DND-41 (cell line): ENCODE results near the gene SEPTIN3.

Experiments used
- CTCF ChIP-seq: IDR thresholded peaks from 2 replicates; pipeline ENCODE4 v1.5.1; 2012; ENCODE audit warnings: borderline replicate concordance, low read length, moderate library complexity, mild to moderate bottlenecking; ENCODE audit not compliant: poor library complexity, severe bottlenecking; ENCODE audit errors: extremely low read depth
- EZH2 ChIP-seq: IDR thresholded peaks from 3 replicates; pipeline ENCODE4 v1.6.1; 2012; ENCODE audit warnings: borderline replicate concordance, low read depth, mild to moderate bottlenecking, moderate library complexity, low read length, inconsistent platforms; ENCODE audit not compliant: severe bottlenecking

DNA sequence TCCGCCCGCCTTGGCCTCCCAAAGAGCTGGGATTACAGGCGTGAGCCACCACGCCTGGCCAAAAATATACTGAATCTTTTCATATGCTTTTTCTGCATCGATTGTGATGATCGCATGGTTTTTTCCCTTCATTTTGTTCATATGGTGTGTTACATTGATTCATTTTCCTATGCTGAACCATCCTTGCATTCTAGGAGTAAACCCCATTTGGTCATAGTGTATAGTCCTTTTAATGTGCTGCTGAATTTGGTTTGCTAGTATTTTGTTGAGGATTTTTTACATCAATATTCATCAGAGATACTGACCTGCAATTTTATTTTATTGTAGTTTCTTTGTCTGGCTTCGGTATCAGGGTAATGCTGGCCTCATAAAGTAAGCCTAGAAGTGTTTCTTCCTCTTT, 41.5 kb downstream of the SEPTIN3 start:
- TF ChIP-seq EZH2 (no peak), CTCF (no peak)
